Measurements from ENCODE around the gene KSR2.

DNA sequence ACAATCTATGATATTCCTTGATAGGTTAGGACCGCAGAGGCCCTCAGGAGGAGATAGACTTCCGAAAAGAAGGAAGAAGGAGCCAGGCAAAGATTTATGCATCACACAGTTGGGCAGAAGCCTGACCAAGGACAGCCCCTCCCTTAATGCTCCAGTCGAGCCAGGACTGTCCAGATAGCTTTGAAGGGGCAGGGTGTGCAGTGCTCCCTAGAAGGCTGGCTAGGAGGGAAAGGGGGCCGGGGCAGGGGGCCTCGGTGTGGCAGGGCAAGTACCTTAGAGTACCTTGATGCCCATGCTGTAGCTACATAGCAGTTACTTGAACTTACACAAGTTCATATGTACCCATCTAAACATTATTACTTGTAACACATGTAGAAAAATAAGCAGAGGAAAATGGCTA is 512.7 kb downstream of the KSR2 start:
- TF ChIP-seq, protein P1, sequence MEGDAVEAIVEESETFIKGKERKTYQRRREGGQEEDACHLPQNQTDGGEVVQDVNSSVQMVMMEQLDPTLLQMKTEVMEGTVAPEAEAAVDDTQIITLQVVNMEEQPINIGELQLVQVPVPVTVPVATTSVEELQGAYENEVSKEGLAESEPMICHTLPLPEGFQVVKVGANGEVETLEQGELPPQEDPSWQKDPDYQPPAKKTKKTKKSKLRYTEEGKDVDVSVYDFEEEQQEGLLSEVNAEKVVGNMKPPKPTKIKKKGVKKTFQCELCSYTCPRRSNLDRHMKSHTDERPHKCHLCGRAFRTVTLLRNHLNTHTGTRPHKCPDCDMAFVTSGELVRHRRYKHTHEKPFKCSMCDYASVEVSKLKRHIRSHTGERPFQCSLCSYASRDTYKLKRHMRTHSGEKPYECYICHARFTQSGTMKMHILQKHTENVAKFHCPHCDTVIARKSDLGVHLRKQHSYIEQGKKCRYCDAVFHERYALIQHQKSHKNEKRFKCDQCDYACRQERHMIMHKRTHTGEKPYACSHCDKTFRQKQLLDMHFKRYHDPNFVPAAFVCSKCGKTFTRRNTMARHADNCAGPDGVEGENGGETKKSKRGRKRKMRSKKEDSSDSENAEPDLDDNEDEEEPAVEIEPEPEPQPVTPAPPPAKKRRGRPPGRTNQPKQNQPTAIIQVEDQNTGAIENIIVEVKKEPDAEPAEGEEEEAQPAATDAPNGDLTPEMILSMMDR (conservative IDR thresholded peaks at IDR 0.05; ENCODE audit: low read depth, low read length), result no peak
- no peak for TF ChIP-seq EZH2 (IDR thresholded peaks at IDR 0.05; ENCODE audit: borderline replicate concordance, low read depth, low read length, poor library complexity, severe bottlenecking)

Data from A673 (cell line).